ENCODE measurements around the gene ESYT1. TPM values are rescaled to one million over a fixed set of nuclear protein-coding genes. Genes with fewer than 3 reads are reported as not detected.

Gene ESYT1
- total and polyA plus RNA-seq, 9 of the 15 experiments (the other 6 are each of a cell fraction or from before 2014, with no cell fraction given): 132 to 420 (median 164) TPM

DNA sequence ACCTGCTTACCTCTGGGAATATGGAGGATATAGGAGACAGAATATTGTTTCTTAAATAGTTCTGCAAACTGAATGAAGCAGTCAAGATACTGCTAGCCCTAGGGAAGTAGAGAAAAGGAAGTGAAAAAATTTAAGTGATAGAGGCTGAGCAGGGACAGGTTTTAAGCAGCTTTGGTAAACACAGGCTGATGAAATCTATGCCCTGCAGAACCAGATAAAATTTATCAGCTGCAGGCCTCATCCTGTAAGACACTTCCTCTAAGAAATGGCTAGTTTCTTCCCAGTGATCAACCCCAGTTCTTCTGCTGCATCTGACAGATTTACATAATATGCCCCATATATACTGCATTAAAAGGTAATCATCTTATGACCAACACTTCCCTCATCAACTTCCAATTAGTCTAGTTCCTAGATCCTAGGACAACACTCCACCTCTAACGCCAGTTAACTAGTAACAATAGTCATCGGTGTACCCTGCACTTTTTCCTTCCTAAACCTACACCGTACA lies 1.3 kb upstream of the ESYT1 start (continued):
- TF ChIP-seq AFF4 (CRISPR knock-in tag; IDR thresholded peaks at IDR 0.05) (no peak), CBX3 (IDR thresholded peaks at IDR 0.05; ENCODE audit: borderline replicate concordance in 1 of 2, low read length in 2 of 2) (no peak), HSF4 (CRISPR knock-in tag; IDR thresholded peaks at IDR 0.05; ENCODE audit: borderline replicate concordance) (no peak), MAFF (IDR thresholded peaks at IDR 0.05; ENCODE audit: low read length) (no peak; the same call in 1 of the 2 replicates), THRA (IDR thresholded peaks at IDR 0.05) (no peak), ZNF449 (CRISPR knock-in tag; IDR thresholded peaks at IDR 0.05) (no peak), JUN (IDR thresholded peaks at IDR 0.05; ENCODE audit: borderline replicate concordance, low read depth, low read length) (peak; percentile 54; the same call in 1 of the 2 replicates), JUN (CRISPR knock-in tag; IDR thresholded peaks at IDR 0.05; ENCODE audit: borderline replicate concordance) (no peak), TOE1 (IDR thresholded peaks at IDR 0.05; ENCODE audit: borderline replicate concordance) (no peak), TOE1 (CRISPR knock-in tag; IDR thresholded peaks at IDR 0.05; ENCODE audit: borderline replicate concordance, low read depth) (no peak), LCOR (CRISPR knock-in tag; IDR thresholded peaks at IDR 0.05) (no peak), PKNOX1 (IDR thresholded peaks at IDR 0.05) (no peak; the same call in 1 of the 2 replicates), ZBTB11 (CRISPR knock-in tag; IDR thresholded peaks at IDR 0.05) (no peak; a peak in 1 of 6 replicates), KLF13 (tag; IDR thresholded peaks at IDR 0.05; ENCODE audit: borderline replicate concordance, low read depth) (no peak)

All from K562 (cell line).